Cerebellar cortex (tissue), 1 donor: Measurements from ENCODE around the gene SLC6A3.
"Not testable (repeated sequence)": the region's sequence is repeated elsewhere in the genome, so short reads cannot be mapped to it uniquely, and the experiment has no call there.

Experiments used
- DNase-seq: peaks from one replicate; pipeline ENCODE4 v3.0.0-alpha.2; 2015; ENCODE audit warnings: low spot score

The SLC6A3 gene

DNA sequence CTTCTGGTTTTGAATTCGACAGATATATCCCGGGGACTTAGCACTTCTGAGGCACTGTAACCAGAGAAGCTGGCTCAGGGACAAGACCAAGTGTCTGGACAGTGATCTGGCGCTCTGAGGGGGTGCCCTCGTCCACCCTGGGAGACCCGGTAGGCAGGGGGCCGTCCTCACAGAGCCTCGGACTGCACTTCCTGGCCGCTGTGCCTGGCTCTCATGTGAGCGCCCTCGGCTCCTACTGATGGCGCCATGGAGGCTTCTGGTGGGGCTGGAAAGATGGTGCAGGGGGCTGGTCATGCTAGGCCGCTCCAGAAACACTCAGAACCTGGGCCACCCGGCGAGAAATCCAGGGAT is 18.8 kb upstream of the SLC6A3 start:
- DNase-seq: no peak

- DNase-seq: no peak
These were observed 18.3 kb upstream of the SLC6A3 start for GRCh38 chr5:1463326-1464095.

DNA sequence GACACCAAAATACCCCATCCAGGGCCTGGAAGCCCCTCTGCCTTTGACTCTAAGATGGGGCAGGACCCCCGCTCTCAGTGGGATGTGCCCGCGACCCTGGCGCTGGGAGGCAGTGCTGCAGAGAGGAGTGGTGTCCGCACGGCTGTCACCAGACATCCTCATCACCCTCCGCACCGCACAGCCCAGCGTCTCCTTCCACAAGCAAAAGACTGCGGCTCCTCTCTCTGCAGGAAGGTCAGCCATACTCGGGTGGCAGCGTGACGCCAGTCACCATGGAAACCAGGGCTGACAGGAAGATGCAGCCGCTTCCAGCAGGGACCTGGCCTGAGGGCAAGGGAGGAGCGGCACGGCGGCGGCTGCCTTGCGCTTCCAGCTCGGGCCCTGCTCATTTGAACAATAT is 17.1 kb upstream of the SLC6A3 start:
- DNase-seq: peak; percentile 42

GRCh38 chr5:1461396-1461795 is 16.2 kb upstream of the SLC6A3 start:
- DNase-seq: no peak

GRCh38 chr5:1460054-1460682 is 14.9 kb upstream of the SLC6A3 start:
- no peak for DNase-seq

- not testable (repeated sequence) for DNase-seq
These were observed 14.2 kb upstream of the SLC6A3 start for GRCh38 chr5:1459435-1459834.

DNA sequence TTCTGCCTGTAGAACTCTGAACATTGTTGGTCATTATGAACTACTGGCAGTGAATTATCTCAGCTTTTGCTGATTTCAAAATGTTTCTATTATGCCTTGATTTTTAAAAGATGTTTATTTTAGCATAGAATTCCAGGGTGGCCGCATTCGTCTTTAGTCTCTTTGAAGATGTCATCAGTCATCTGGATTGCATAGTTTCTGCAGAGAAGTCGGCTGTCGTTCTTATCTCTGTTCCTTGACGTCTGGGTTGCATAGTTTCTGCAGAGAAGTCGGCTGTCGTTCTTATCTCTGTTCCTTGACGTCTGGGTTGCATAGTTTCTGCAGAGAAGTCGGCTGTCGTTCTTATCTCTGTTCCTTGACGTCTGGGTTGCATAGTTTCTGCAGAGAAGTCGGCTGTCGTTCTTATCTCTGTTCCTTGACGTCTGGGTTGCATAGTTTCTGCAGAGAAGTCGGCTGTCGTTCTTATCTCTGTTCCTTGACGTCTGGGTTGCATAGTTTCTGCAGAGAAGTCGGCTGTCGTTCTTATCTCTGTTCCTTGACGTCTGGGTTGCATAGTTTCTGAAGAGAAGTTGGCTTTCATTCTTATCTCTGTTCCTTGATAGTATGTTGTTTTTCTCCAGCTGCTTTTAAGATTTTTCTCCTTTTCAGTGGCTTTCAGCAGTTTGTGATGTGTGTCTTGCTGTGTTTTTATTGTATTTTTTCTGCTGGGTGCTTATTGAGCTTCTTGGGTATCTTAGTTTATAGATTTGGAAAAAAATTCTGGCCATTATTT is 11.1 kb upstream of the SLC6A3 start:
- DNase-seq: not testable (repeated sequence)

DNA sequence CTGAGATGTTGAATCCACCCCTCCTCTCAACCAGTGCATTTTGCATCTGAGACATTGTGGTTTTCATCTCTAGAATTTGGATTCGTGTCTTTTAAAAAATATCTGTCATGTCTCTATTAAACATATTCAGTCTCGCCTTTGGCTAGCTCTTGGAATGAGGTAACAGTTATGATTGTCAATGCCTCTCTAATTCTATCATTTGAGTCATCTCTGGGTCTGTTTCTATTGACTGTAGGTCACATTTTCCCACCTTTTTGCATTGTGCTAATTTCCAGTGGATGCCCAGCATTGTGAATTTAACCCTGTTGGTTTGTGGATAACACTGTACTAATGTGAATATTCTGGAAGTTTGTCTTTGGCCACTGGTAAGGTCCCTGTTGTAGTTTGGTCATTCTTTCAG is 8.4 kb upstream of the SLC6A3 start:
- no peak for DNase-seq

- DNase-seq: no peak
These were observed 3.9 kb upstream of the SLC6A3 start for GRCh38 chr5:1449081-1449630.

GRCh38 chr5:1448511-1449011 is 3.3 kb upstream of the SLC6A3 start:
- DNase-seq: no peak

- no peak for DNase-seq
These were observed 2.6 kb upstream of the SLC6A3 start for GRCh38 chr5:1447671-1448361.

GRCh38 chr5:1446602-1447343 is 1.5 kb upstream of the SLC6A3 start:
- DNase-seq: no peak

DNA sequence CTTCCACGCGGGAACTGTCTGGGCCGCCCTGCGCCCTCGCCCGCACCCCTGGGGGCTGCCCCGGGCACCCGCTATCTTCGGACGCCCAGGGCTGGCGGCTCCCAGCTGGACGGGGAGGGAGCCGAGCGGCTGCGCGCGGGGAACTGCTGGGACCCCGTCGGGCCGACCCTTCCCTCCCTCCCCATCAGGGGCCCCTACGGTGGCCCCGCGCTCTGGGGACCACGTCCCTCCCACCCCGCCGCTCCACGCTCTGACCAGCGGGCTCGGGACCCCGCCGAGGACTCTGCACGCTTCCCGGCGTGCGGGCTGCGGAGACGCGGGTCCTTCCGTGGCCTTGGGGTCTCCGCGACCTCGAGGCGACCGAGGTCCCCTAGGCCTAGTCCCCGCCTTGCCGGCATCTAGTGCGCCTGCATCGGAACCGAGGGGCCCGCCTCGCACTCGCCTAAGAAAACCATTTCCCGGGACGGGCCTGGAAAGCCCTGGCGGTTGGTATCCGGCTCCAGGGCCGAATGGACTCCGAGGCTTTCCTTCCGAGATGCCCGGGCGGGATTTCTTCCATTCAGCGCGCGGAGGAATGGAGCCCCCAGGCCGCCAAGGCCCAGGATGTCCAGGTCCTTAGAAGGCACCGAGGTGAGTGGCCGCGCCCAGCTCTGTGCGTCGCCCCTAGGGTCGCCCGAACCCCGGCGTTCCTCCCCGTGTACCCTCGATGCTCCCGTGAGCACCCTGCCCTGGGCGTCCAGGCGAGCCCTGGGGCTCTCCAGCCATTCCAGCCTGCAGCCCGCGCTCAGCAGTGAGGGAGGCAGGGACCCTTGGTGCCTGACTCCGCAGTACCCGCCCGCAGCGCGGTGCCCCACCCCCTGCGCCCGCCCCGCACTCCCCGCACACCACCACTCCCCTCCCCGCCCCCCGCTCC is 705 bp upstream of the SLC6A3 start:
- no peak for DNase-seq

DNA sequence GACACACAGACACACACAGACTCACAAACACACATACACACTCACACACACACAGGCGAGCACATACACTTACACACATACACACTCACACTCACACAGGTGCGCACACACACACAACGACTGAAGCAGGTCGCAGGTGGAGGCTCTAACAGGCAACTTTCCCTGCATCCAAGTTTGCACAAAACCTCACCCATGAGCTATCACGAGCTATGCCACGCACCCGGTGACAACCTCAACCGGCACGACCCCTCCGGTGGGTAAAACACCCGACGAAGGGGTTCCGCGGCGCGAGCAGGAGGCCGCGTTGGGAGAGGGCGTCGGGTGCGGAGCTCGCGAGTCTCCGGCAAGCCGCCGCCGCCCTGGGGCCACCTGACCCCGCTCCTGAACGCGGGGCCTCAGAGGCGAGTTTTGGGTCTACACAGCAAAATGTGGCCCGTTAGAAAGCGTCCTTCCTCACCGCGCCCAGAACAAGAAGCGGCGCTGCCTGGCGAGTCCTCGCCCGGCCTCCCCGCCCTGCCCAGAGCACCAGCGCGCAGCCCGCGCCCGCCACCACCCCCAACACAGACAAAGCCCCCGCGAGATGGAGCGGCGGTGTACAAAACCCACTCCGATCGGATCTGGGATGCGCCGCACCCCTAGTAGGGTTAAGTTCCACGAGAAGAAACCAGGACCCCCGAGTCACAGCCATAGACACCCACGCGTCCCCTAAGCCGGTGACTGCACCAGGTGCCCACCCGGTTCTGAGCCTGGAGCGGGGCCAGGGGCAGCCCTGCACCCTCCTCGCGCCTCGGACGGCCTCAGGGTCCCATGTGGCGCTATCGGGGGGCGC is 665 bp downstream of the SLC6A3 start:
- no peak for DNase-seq

GRCh38 chr5:1443991-1444360 is 1.3 kb downstream of the SLC6A3 start:
- no peak for DNase-seq

- no peak for DNase-seq
These were observed 2.1 kb downstream of the SLC6A3 start for GRCh38 chr5:1443171-1443570.

- no peak for DNase-seq
These were observed 2.8 kb downstream of the SLC6A3 start for GRCh38 chr5:1442222-1443145.

DNA sequence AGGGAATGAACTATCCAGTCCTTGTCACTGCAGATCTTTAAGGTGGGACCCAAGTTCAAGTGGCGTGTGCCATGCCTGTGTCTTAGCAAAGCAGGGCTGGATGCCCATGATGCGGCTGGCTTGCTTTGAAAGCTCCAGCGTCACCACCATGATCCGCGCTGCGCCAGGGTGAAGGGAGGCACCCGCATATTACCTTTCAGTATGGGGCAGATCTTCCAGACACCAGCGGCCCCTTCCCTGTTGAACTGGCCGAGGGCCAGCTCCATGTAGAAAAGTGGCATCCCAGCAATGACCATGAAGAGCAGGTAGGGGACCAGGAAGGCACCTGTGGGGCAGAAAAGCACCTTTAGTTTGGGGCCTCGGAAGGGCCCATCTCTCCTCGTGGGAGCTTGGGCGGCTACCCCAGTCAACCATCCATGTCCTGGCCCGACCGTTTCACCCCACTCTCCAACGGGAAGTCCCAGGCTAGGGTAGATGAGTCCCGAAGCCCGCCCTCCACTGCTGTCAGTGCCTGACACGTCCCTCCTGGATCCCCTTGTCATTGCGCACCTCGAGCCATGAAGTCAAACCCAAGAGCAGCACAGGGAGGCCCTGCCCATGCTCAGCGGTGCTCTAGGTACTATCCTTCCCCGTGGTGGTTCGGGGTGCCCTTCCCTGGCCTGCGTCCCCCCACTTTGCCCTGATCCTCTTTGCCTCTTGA is 3.9 kb downstream of the SLC6A3 start:
- DNase-seq: no peak
